NCI-H82 treated with DMSO at 0.1 percent for 48 hours (cell line): ENCODE measurements around the gene TSHZ2.
"Not testable (repeated sequence)": the region's sequence is repeated elsewhere in the genome, so short reads cannot be mapped to it uniquely, and the experiment has no call there.

Experiments
- DNase-seq: peaks from one replicate; lab custom pipeline; 2025; ENCODE audit not compliant: unreplicated experiment; lab: John Stamatoyannopoulos, UW

TSHZ2 gene

DNA sequence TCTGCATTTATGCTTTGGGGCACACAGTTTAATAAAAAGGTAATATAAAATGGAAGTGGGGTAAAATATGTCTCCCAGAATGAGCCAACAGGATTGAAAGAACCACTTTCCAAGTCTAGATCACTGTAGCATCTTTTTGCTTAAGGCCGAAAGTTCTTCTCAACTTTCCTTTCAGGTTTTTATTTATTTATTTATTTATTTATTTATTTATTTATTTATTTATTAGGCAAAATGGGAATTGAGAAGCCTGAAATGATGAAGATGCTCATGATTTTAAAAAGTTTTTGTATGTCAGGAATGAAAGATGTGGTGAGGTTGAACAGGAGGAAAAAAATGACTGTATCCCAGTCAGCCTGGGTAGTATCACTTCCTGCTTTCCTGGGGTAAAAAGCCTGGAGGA is 24.0 kb downstream of the TSHZ2 start:
- DNase-seq: no peak

DNA sequence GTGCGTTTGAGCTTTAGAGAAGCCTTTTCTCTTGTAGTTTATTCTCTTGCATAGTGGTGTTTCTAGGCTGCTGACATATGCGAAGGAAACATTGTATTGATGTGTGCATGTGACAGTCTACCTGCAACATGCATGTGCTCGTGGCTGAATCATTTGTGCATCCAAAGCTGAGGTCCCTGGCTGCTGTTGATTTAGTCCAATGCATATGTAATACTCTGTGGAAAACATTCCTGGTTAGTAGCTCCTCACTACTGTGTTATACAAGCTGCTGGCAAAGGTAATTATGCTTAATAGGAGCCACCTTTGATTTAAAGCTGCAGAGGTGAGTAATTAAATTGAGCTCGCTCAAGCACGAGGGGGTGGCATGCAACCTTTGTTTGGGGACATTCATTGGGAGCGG is 24.5 kb downstream of the TSHZ2 start:
- no peak for DNase-seq

DNA sequence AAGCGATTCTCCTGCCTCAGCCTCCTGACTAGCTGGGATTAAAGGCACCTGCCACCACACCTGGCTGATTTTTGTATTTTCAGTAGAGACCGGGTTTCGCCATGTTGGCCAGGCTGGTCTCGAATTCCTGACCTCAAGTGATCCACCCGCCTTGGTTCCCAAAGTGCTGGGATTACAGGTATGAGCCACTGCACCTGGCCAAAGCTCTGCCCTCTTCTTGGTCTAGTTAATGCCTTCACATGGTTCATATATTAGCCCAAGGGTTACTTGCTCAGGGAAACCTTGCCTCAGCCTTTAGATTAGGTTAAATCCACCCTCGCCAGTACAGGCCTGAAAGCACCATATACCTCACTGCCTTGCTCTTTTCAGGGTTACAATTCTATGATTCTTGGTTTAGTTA is 26.1 kb downstream of the TSHZ2 start:
- DNase-seq: no peak

DNA sequence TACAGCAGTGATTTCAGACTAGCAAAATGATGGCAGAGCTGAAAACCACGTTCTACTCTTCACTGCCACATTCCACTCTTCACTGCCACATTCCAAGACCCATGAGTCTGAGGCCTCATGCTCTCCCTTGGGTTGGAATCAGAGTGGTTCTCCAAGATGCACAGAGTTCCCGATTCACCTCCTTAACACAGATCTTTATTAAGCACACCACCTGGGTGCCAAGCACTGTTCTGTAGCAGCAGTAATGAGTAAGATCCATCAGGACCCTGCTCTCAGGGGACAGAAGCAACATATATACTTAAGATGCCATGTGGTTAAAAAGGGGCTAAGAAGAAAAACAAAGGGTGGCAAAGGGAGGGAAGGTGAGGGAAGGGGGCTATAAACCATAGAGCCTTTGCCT is 26.9 kb downstream of the TSHZ2 start:
- DNase-seq: no peak

DNA sequence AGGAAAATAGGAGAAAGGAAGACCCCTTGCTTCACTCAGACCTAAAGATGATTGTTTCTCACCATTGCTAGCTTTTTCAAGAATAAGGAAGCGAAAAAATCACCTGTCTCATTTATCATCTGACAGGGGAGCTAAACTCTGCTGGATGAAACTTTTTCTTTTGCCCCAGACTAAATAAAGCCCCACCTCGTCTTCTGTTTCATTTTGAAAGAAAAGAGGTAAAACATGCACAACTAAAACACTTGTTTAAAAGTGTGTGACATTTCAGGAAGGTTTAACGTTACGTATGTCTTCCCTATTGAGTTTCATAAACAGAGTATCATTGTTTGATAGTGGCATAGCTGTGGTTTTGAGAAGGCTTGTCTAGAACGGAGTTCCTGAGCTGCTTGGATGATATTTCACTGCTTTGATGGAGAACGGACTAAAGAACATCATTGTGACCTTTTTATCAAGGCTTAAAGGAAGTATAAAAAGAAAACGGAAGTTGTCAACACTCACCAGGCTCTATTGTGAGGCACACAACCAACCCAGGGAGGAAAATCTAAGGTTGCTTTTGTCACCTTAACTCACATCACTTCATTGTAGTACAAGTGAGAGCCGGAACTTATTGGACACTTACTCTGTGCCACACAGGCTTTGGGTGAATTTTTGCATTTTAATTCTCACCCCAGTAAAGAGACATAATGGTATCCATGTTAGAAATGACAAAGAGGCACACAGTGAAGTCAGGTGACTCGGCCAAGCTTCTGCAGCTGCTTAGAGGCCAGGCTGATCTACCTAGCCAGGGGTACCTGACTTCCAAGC is 29.5 kb downstream of the TSHZ2 start:
- no peak for DNase-seq

DNA sequence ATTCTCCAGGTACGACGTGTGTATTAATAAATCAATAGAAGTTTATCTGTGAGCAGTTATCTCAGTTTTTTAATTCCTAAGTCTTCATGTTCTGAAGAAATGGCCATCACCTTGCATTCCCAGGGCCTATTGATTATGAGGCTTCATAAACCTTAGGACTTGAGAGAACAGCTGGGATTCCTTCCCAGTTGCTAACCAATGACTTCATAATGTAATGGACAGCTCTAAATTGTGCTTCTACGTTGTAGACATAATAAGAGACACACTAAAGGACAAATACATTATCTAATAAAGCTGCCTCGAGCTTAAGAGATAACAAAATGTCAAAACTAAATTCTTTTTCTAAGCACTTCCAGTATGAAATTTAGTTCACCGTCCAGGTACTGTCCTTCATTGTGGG is 30.6 kb downstream of the TSHZ2 start:
- DNase-seq: no peak

DNA sequence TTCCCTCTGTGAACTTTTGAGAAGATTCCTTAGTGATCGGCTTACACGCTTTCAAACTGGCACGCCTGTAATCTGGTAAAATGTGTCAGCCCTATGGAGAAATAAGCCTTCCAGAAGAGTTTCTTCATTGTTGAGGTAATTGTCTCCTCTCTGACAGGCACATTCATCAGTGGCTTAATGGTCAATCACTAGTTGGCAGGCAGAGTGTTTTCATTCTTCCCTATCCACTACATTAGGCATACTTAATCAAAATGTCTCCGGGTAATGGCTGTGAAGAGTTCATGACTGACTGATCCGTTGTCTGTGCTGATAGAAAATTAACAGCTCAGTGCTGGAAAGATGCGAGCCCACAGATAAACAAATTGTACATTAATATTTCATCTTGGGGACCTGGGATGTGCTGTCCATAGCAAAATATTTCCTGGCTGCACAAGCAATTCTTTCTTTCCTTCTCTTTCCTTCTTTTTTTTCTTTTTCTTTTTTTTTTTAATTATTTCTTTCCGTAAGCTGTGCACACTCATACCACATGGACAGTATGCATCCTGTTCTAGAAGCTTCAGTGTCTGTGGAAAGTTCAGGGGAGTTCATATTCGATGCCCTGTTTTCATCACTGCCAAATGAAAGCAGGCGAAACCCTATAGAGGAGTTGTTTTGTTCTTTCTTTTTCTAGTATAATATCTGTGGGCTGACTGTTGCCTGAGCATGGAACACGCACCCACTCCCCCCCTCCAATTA is 31.4 kb downstream of the TSHZ2 start:
- peak; percentile 97 for DNase-seq

DNA sequence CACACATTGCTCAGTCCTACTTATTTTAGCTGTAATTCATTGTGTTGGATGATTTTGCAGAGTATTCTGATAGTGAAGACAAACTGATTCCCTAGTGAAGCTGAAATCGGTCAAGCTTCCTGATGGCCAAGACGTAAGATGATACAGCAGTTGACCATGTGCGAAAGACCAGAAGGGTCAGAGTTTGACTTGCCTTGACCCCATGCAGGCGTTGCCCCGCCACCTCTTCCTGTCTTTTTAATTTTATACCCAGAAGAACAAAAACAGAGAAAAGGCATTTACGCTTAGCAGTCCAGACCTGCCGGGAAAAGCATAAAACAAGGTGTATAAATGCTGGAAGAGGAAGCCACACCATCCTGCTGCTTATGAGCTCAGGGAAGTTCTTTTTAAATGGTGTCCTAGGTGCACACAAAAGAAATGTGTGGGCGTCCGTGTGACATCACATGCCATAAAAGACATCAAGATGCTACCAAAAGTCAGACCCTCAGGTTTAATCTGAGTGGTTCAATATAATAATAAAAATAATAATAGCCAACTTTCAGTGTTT is 32.2 kb downstream of the TSHZ2 start:
- DNase-seq: no peak

DNA sequence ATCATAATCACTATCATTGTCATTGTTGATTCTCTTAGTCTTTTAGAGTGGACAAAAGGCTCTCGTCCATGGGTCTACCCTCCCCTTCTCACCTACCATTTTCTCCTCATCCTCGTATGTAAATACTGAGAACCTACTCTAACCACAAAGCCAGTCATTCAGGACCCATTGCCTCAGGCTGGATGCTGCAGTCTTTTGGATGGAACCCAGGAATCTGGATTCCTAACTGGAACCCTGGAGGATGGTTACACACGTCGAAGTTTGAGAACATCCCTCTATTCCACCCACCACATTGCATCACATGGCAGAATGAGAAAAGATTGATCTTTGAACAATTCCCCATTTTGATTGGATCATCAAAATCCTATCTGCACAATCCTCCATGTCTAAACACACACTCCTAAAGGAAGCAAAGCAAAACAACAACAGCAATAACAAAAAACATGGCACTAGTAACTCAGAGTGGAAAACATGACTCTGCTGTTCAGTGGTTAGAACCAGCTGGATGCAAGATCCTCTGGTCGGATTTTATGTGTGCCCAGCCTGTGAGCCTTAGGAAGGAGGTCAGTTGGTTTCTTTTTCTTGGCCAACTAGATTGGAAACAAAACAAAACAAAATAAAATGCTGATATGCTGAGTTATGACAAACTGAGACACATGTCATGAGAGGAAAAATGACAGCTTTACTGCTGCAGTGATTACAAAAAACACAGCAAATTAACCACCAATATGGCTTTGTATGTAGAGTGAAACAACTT is 38.0 kb downstream of the TSHZ2 start:
- DNase-seq: no peak

DNA sequence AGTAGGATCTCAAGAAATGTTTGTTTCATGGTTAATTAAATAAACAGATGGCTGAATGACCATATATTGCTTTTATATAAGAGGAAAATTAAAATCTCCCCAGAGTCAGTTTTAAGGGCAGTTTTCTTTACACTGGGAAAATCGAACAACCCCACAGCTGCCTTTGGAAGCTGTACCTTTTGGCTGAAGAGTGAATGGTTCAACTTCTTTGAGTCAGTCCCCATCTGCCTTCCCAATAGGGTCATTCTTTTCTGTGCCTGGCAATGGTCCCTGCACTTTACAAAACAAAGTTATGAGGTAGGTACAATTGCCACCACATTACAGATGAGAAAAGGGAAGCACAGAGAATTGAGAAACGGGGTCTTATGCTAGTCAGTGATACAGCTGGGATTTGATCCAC is 39.5 kb downstream of the TSHZ2 start:
- no peak for DNase-seq

DNA sequence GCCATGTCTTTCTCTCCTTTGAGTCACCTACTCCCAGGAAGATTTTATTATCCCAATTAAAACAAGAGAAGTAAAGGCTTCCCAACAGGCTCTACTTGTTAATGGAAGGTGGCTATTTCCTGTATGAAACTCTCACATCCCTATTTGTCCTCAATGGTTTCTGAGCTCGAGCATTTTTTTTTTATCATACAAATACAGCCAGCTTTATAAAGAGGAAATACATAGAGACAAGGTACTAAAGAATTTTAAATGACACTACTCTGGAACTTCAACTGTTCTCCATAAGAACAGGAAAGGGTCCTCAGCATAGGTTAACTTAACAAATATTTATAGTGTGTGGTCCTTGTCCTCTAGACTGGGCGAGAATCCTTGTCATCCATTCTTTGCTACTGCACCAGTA is 41.0 kb downstream of the TSHZ2 start:
- no peak for DNase-seq

DNA sequence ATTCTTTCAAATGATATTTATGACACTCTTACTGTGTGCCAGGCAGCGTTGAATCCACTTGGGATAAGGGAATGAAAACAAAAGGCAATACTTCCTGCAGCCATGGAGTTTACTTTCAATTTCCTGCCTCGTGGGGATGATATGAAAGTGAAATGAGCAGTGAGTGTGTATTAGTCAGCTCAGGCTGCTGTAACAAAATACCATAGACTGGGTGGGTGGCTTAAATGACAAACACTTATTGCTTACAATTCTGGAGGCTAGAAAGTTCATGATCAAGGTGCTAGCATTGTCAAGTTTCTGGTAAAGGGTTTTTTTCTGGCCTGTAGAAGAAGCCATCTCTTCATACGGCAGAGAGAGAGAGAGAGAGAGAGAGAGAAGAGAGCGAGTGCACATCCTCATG is 41.7 kb downstream of the TSHZ2 start:
- no peak for DNase-seq

DNA sequence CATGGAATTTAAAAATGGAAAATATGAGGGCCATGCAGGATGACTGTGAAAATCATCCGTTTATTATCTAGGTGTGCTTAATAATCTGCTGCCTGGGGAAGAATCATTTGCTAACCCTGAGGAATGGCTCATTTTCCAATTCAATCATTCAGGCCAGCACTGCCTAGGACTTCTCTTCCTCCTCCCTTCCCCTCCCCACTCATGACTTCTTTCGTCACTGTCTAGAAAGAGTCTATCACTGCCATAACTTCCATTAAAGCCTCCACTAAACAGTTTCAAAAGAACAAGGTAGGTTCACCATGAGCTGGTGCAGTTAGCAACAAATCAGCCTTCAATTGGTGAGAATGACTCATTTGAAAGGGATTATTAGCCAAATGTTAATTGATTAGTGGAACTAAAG is 43.9 kb downstream of the TSHZ2 start:
- no peak for DNase-seq

DNA sequence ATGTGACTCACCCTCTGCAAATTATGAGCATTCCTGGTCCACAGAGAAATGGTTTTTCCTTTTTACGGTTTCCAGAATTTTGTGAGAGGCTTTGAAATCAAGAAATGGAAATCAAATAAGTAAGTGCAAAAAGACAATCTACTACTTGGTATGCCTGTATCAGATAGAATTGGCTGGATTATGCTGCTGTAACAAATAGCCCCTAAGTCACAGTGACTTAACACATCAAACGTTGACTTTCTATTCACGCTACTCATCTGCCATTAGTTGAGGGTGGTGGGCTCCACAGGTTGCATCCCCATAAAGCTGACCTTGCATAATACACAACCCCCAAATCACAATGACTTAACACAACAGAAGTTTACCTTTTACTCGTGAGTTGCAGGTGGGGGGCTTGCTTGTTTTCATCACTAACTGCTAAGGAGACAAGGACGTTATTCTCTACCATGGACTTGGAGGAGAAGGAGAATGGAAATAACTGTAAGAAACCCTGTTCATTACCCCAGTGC is 44.4 kb downstream of the TSHZ2 start:
- no peak for DNase-seq

DNA sequence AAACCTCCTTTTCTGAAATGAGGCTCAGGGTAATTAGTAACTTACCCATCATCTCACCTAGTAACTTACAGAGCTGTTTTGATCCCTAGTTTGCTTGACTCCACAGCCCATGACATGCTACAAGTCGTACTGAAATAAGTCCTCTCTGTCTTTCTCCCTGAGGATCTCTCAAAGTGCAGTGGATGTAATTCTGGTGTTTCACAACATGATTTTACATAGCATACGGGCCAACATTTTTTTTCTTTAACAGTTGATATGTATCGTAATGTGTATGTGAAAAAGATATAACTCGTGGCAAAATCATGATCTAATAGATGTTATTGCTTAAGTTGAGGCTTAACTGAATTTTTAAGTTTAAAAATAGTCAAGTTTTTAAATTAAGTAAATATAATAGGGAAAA is 45.0 kb downstream of the TSHZ2 start:
- no peak for DNase-seq

DNA sequence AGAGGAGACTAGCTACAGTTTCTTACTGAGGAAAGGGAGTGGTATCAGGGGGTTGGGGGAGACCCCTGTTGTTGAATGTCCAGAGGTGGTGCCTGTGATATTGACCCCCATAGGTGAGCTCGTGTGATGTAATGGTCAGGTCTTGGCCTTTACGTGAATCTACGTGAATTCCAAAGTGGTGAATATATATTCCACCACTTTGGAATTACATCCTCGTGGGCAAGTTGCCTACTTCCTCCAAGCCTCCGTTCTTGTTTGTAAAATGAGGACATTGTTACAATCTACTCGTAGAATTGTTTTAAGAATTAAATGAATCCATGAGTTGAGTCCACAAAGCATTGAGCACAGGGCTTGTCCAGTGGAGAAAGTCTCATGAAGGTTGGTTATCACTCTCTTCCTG is 47.3 kb downstream of the TSHZ2 start:
- no peak for DNase-seq

DNA sequence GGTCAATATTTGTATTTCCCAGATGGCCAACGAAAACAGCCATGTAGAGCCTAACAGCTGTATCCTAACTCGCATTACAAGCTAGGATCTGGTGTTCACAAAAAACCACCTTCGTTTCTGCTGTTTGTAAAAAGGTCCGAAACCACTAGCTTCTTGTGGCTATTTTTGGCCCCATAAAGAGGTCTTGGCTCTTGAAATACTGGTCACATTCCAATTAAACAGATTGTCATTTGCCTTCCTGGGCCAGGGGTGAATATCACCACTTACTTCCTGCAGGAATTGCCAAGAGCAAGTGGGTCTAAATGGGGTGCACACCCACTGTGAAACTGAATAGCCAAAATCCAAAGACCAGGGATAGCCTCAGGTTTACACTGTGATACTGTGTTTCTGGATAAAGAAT is 48.2 kb downstream of the TSHZ2 start:
- DNase-seq: no peak

DNA sequence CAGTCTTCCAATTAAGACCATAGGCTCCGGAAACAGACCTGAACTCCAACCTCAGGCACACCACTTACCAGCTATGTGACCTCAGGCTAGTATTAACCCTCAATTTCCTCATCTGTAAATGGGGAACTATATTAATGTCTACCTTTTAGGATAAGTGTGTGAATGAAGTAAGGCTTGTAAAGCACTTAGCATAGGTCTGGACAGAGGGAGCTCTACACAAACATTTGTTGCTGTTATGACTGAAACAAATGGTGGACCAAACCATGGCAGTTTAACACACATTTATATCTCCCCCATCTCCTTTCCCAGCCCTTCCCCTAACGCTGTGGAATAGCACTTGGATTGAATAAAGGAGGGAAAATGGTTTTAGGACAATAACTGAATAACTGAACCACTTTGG is 48.7 kb downstream of the TSHZ2 start:
- DNase-seq: no peak

DNA sequence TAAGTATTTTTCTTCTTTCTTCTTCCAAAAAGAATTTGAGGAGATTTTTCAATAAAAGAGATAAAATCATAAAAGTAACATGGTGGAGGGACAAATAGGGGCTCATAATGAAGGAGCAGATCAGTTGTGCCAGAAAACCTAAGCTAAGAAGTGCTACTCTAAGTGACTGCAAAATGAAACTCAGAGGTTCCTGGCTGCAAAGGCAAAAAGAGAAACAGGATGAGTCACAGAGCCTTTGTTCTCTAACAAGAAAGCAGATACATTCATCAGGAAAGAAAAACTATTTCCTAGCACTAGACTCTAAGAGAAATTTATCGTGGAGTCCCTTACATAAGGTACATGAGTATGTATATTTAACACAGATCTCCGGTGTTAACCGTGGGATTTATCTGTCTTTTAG is 49.8 kb downstream of the TSHZ2 start:
- DNase-seq: no peak

DNA sequence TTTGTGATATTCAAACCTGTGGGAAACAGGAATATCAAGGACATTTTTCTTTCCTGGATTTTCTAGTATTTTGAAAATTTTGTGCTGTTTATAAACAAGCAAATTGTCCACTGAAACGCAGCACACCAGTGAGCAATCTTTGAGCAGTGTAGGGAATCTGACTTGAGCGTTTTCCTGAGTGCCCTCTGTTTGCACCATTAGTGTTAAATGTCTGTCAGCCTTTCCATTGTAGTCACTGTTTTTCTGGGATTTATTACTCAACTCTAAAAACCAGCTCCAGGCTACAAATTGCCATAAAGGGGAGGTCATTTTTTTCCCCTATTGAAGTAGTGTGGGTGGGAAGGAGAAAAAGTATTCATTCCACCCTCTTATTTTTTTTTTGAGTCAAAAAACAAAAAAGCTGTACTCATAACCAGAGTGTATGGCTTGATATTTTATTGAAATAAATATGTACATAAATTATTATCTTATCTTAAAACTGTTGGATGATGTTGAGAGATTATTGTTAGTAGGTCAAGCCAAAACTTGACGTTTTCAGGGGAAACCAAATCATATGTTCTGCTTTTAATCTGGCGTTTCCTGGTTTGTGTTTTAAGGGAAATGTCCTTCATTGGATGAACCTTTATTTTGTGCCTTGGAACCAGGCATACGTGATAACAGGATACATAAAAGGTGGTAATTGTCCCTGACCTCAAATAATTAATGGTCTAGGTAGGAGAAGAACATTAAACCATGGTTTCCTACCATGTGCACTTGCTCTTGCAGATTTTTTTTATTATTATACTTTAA is 51.8 kb downstream of the TSHZ2 start:
- DNase-seq: no peak

DNA sequence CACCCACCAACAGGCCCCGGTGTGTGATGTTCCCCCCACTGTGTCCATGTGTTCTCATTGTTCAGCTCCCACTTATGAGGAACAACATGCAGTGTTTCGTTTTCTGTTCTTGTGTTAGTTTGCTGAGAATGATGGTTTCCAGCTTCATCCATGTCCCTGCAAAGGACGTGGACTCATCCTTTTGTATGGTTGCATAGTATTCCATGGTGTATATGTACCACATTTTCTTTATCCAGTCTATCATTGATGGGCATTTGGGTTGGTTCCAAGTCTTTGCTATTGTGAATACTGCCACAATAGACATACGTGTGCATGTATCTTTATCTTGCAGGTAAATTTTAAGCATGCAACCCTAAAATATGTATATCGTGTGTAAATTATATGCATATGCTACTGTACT is 52.5 kb downstream of the TSHZ2 start:
- not testable (repeated sequence) for DNase-seq
